Thoracic aorta (tissue), 2 donors: ENCODE results near the gene ARHGEF17. TPM values are rescaled to one million over a fixed set of nuclear protein-coding genes. Genes with fewer than 3 reads are reported as not detected.
"Not testable (repeated sequence)": the region's sequence is repeated elsewhere in the genome, so short reads cannot be mapped to it uniquely, and the experiment has no call there.

Experiments used
- ATAC-seq: fragments of 150-250 bp; one replicate; pipeline ENCODE4 v1.8.0; 2017; ENCODE audit warnings: low read depth; ENCODE audit not compliant: insufficient number of reproducible peaks, low FRiP score
- DNase-seq: peaks from one replicate; pipeline ENCODE4 v3.0.0-alpha.2; 2020; ENCODE audit warnings: low spot score
- H3K27ac ChIP-seq, 2 donors: fragments of 200-600 bp; sonication (generic); 1 replicate in 1 of 2; 2 replicates in 1 of 2; pipeline ENCODE4 v1.5.1; 2016; ENCODE audit warnings: mild to moderate bottlenecking in 2 of 2, moderate library complexity in 2 of 2
- H3K27me3 ChIP-seq: fragments of 200-600 bp; sonication (generic); replicated peaks from 2 replicates; pipeline ENCODE4 v1.6.0; 2016; ENCODE audit warnings: mild to moderate bottlenecking; ENCODE audit not compliant: insufficient read depth
- H3K36me3 ChIP-seq: fragments of 200-600 bp; sonication (generic); one replicate; pipeline ENCODE4 v1.5.1; 2016
- H3K4me1 ChIP-seq, 2 donors: fragments of 200-600 bp; sonication (generic); 1 replicate in 1 of 2; 2 replicates in 1 of 2; pipeline versions ENCODE4 v1.5.1 to v1.6.0; 2016; ENCODE audit warnings: low read depth in 2 of 2, mild to moderate bottlenecking in 1 of 2; ENCODE audit not compliant: control insufficient read depth in 1 of 2
- H3K4me3 ChIP-seq: fragments of 200-600 bp; sonication (generic); 2 replicates; pipeline ENCODE4 v1.5.1; 2016; ENCODE audit warnings: mild to moderate bottlenecking
- H3K9me3 ChIP-seq: fragments of 200-600 bp; sonication (generic); 2 replicates; pipeline ENCODE4 v1.5.1; 2016
- CTCF ChIP-seq: fragments of 200-600 bp; sonication (generic); IDR thresholded peaks from one replicate; pipeline ENCODE4 v1.5.1; 2019; ENCODE audit warnings: antibody characterized with exemption
- total RNA-seq, 2 donors: library from RNA; depleted of rRNA; stranded (reverse); fragments of >200 nt; gene quantifications; one replicate each; pipeline versions ENCODE4 v1.1.0 to v1.2.3, GENCODE V29; 2016

ARHGEF17 gene
- total RNA-seq, 2 donors from 2014 or later: 244 to 308 TPM

DNA sequence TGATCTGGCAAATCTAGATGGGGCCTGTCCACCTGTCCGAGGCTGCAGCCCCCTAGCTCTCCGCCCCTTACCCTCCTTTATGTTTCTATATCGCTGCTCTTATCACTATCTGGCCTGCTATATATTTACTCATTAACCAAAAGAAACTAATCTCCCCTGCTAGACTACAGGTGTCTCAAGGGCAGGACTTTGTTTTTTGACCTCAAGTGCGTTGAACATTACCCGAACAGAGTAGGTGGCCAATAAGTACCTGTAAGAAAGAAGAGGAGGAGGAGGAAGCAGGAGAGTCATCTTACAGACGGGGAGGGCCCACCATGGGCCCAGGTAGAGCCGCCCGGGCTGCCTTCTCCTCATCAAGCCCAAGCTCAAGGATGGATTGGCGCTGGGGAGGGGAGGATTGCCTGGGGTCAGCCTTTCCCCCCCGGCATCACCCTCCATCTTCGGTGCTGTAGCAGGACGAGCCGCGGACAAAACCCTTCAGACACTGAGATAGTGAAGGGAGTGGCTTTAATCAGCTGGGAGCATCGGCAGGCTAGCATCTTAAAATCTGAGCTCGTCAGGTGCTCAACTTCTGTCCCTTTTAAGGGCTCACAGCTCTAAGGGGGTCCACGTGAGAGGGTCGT lies 37.1 kb upstream of the ARHGEF17 start:
- no peaks in the 10 kb centered on the region for H3K36me3 ChIP-seq
- peaks cover 7 to 15% of the 10 kb centered on the region in 2 donors for H3K4me1 ChIP-seq
- DNase-seq (no peak), ATAC-seq (no peak)
- H3K27me3 ChIP-seq: no peaks in the 10 kb centered on the region
- H3K4me3 ChIP-seq: no peak overlapping the region
- no peak for TF ChIP-seq CTCF
- no peak overlapping the region for H3K27ac ChIP-seq
- H3K9me3 ChIP-seq: no peaks in the 10 kb centered on the region

- not testable (repeated sequence) for ATAC-seq, DNase-seq, H3K27me3 ChIP-seq, H3K36me3 ChIP-seq, H3K4me3 ChIP-seq, H3K27ac ChIP-seq, H3K9me3 ChIP-seq
- peaks cover 3 to 10% of the 10 kb centered on the region in 2 donors for H3K4me1 ChIP-seq
These were observed 36.6 kb upstream of the ARHGEF17 start for GRCh38 chr11:73271478-73271865.

DNA sequence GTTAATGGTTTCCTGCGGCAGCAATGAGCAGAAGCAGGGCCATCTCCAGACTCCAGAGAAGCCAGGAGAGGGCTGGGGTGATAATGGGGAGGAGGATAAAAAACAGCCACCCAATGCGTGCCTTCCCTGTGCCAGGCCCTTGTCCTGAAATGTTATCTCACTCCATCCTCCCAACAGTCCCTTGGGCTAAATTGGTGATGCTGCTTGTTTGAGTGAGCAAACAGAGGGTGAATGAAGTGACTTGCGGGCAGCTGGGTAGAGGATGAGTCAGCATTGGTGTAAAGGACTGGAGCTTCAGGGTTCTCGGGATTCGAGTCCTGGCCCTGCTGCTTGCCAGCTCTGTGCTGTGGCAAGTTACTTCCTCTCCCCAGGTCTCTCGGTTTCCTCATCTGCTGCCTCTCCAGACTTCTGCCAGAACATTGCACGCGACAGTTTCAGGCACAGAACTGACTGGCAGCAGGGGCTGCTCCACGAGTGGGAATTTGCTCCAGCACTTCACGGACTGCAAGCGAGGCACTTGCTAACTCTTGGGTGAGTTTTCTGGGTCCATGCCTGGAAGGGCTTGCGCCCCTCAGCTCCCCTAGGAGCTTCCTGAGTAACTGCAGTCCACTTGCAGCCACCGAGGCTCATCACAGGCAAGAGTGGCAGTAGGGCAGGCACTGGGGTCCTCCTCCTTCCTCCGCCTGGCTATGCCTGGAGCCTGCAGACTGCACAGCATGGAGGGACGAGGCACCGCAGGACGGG lies 36.0 kb upstream of the ARHGEF17 start, which contains the start of gene P2RY6:
Gene P2RY6, plus strand, starts transcription at position 403 of the 744 bp plus-strand sequence. CDS start 24,181 bp downstream, outside the sequence.
- ATAC-seq (no peak), DNase-seq (no peak)
- Histone ChIP-seq H3K4me3 (peak within 1 kb of the TSS; percentile 15), H3K36me3 (no peaks in the 10 kb centered on the region), H3K9me3 (no peaks in the 10 kb centered on the region), H3K27ac (no peak within 1 kb of the TSS), H3K27me3 (no peaks in the 10 kb centered on the region), H3K4me1 (peaks cover 0 to 4% of the 10 kb centered on the region in 2 donors)
- TF ChIP-seq CTCF: no peak

GRCh38 chr11:73272680-73273038 lies 35.4 kb upstream of the ARHGEF17 start:
- Histone ChIP-seq H3K4me3 (peak overlapping the region; percentile 15), H3K27me3 (no peaks in the 10 kb centered on the region), H3K27ac (no peak overlapping the region), H3K36me3 (no peaks in the 10 kb centered on the region), H3K9me3 (no peaks in the 10 kb centered on the region), H3K4me1 (no peaks in the 10 kb centered on the region)
- no peak for ATAC-seq
- no peak for DNase-seq
- no peak for TF ChIP-seq CTCF

DNA sequence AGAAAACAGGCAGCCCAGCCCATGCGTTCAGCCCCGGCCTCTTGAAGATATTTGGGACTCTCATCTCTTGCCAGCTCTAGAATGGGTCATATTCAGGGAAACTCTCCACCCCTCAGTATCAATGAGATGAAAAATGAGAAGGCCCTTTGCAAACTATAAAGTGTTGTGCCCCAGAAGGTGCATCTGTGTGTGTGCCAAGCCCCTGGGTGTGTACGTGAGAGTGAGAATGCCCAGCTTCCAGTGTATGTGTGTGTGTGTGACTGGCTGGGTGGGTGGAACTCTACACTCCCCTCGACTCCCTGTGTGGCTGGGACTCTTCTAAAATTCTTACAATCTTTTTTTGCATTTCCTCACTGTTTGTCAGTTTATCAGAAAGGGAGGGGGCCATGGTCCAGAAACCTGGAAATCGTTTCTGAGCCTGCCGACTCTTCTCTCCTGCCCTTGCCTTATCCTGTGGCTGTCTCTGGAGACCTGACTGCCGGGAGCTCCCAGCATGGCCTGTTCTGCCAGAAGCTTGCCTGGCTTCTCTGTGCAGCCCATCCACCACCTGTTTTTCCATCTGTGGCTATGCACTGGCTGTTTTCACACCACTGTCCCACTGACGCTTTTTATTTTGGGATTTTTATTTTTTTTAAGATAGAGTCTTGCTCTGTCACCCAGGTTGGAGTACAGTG lies 34.7 kb upstream of the ARHGEF17 start:
- DNase-seq: no peak
- Histone ChIP-seq H3K9me3 (no peaks in the 10 kb centered on the region), H3K4me1 (no peaks in the 10 kb centered on the region), H3K4me3 (peak overlapping the region; percentile 33), H3K36me3 (no peaks in the 10 kb centered on the region), H3K27ac (no peak overlapping the region), H3K27me3 (no peaks in the 10 kb centered on the region)
- ATAC-seq: no peak
- TF ChIP-seq CTCF: no peak

- H3K9me3 ChIP-seq, ATAC-seq, H3K27me3 ChIP-seq, H3K27ac ChIP-seq, DNase-seq, H3K36me3 ChIP-seq, H3K4me3 ChIP-seq, H3K4me1 ChIP-seq: not testable (repeated sequence)
These were observed 33.9 kb upstream of the ARHGEF17 start for GRCh38 chr11:73274191-73274590.
